CD4-positive, alpha-beta T cell (primary cell): ENCODE measurements around the gene YIPF7. TPM values are rescaled to one million over a fixed set of nuclear protein-coding genes. Genes with fewer than 3 reads are reported as not detected.

ENCODE experiments used
- ATAC-seq: fragments of 200-7000 bp; cut with Tn5 transposase; one replicate; pipeline ENCODE4 v1.10.0; 2022; ENCODE audit warnings: mild to moderate bottlenecking; ENCODE audit not compliant: poor library complexity
- CTCF ChIA-PET: fragments of 350-600 bp; sonication (Branson Sonifier 250); formaldehyde crosslinking; loops from one replicate; lab custom pipeline; 2021; ENCODE audit warnings: antibody characterized with exemption, inconsistent platforms; lab: Charles Lee
- POLR2A ChIA-PET: fragments of 350-600 bp; sonication (Branson Sonifier 250); formaldehyde crosslinking; loops from one replicate; lab custom pipeline; 2021; ENCODE audit warnings: antibody characterized with exemption, inconsistent platforms; lab: Charles Lee
- DNase-seq, 14 experiments: peaks; one replicate each; pipeline ENCODE4 v3.0.0-alpha.2; 2013 to 2020; ENCODE audit warnings: mixed read lengths in 2 of 14
- H3K27ac ChIP-seq, 2 donors: one replicate each; pipeline versions ENCODE4 v1.5.1 to v1.7.0; 2013; ENCODE audit warnings: low read length in 2 of 2, low read depth in 1 of 2, mild to moderate bottlenecking in 1 of 2
- H3K27me3 ChIP-seq, 2 experiments: 1 replicate in 1 of 2; 2 replicates in 1 of 2; pipeline versions ENCODE4 v1.6.1 to v1.7.0; 2013; ENCODE audit warnings: low read length in 2 of 2, control low read depth in 1 of 2, mild to moderate bottlenecking in 1 of 2, moderate library complexity in 1 of 2; ENCODE audit not compliant: insufficient read depth in 2 of 2, control insufficient read depth in 1 of 2
- H3K36me3 ChIP-seq: one replicate; pipeline ENCODE4 v1.6.1; 2013; ENCODE audit warnings: low read length, control low read depth; ENCODE audit not compliant: insufficient read depth
- H3K4me1 ChIP-seq: one replicate; pipeline ENCODE4 v1.6.1; 2013; ENCODE audit warnings: low read length, control low read depth; ENCODE audit not compliant: insufficient read depth
- H3K4me3 ChIP-seq: one replicate; pipeline ENCODE4 v1.5.1; 2013; ENCODE audit warnings: mild to moderate bottlenecking, low read length, moderate library complexity
- H3K9me3 ChIP-seq, 2 experiments: 1 replicate in 1 of 2; 2 replicates in 1 of 2; pipeline versions ENCODE4 v1.6.1 to v1.7.0; 2013; ENCODE audit warnings: low read length in 2 of 2, mild to moderate bottlenecking in 2 of 2, control low read depth in 1 of 2, moderate library complexity in 1 of 2; ENCODE audit not compliant: control insufficient read depth in 1 of 2, insufficient read depth in 1 of 2
- H3K27ac Mint-ChIP-seq: one replicate; pipeline ENCODE4 v1.8.0; 2020; ENCODE audit warnings: mixed read lengths
- H3K27me3 Mint-ChIP-seq: one replicate; pipeline ENCODE4 v1.8.0; 2021; ENCODE audit warnings: mixed read lengths
- H3K36me3 Mint-ChIP-seq: one replicate; pipeline ENCODE4 v1.8.0; 2021; ENCODE audit warnings: low read depth, mixed read lengths
- H3K4me1 Mint-ChIP-seq: one replicate; pipeline ENCODE4 v1.8.0; 2021; ENCODE audit warnings: low read depth, mixed read lengths
- H3K4me3 Mint-ChIP-seq: one replicate; pipeline ENCODE4 v1.8.0; 2020; ENCODE audit warnings: mild to moderate bottlenecking, mixed read lengths
- H3K9me3 Mint-ChIP-seq: one replicate; pipeline ENCODE4 v1.8.0; 2020; ENCODE audit warnings: mixed read lengths
- intact Hi-C, 2 experiments: fragments of 100-400 bp; cut with DNase I in 1 of 2; cut with micrococcal nuclease in 1 of 2; formaldehyde crosslinking; loops; one replicate each; pipeline versions ENCODE4 v1.15.1 to v1.9.0; 2023 to 2025; cut with DNase I, micrococcal nuclease
- total RNA-seq, 174 experiments: library from RNA in 2 of 174; stranded (reverse) in 2 of 174; gene quantifications; one replicate each; pipeline ENCODE4 v1.2.3 and lab custom pipeline; 2021 to 2026
- TF ChIP-seq, protein P1 (sequence below): fragments of 200-600 bp; IDR thresholded peaks from one replicate; pipeline ENCODE4 v1.8.0; 2022; ENCODE audit warnings: antibody characterized with exemption, mild to moderate bottlenecking

The YIPF7 gene
- total RNA-seq, 2 experiments from 2014 or later: not detected

DNA sequence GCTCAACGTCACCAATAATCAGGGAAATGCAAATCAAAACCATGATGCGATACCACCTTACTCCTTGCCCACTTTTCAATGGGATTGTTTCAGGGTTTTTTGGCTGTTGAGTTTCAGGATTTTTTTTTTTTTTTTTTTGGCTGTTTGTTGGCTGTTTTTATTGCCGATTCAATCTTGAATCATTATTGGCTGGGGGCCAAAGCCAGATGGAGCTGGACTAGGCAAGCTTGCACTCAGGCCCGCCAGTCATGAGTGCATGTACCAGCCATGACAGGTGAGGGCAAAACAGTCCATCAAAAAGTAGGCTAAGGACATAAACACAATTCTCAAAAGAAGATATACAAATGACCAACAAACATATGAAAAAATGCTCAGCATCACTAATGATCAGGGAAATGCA, 13.3 kb downstream of the YIPF7 start:
- ATAC-seq (no peak), DNase-seq (no peak)
- POLR2A ChIA-PET: no interaction called here
- no peak overlapping the region for H3K27ac ChIP-seq
- no peak overlapping the region for H3K4me3 ChIP-seq
- CTCF ChIA-PET: no interaction called here
- H3K27me3 Mint-ChIP-seq: peaks cover 21% of the 10 kb centered on the region
- no peak overlapping the region for H3K4me3 Mint-ChIP-seq
- H3K4me1 Mint-ChIP-seq: no peaks in the 10 kb centered on the region
- intact Hi-C loops: loop anchor here in 1 of 2 experiments (10.0 kb wide), 1 partner anchor 1643 kb away; no protein-coding TSS in a partner anchor
- no peaks in the 10 kb centered on the region for H3K4me1 ChIP-seq
- TF ChIP-seq, protein P1, sequence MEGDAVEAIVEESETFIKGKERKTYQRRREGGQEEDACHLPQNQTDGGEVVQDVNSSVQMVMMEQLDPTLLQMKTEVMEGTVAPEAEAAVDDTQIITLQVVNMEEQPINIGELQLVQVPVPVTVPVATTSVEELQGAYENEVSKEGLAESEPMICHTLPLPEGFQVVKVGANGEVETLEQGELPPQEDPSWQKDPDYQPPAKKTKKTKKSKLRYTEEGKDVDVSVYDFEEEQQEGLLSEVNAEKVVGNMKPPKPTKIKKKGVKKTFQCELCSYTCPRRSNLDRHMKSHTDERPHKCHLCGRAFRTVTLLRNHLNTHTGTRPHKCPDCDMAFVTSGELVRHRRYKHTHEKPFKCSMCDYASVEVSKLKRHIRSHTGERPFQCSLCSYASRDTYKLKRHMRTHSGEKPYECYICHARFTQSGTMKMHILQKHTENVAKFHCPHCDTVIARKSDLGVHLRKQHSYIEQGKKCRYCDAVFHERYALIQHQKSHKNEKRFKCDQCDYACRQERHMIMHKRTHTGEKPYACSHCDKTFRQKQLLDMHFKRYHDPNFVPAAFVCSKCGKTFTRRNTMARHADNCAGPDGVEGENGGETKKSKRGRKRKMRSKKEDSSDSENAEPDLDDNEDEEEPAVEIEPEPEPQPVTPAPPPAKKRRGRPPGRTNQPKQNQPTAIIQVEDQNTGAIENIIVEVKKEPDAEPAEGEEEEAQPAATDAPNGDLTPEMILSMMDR: no peak
- H3K9me3 Mint-ChIP-seq: no peaks in the 10 kb centered on the region
- H3K27ac Mint-ChIP-seq: no peak overlapping the region
- no peaks in the 10 kb centered on the region for H3K36me3 ChIP-seq
- H3K9me3 ChIP-seq: peaks cover 0 to 2% of the 10 kb centered on the region in 2 experiments
- peaks cover 0 to 13% of the 10 kb centered on the region in 2 experiments for H3K27me3 ChIP-seq
- no peaks in the 10 kb centered on the region for H3K36me3 Mint-ChIP-seq

- no peak overlapping the region for H3K27ac ChIP-seq
- no peak overlapping the region for H3K27ac Mint-ChIP-seq
- POLR2A ChIA-PET: no interaction called here
- peaks cover 4% of the 10 kb centered on the region for H3K4me1 Mint-ChIP-seq
- no peaks in the 10 kb centered on the region for H3K9me3 Mint-ChIP-seq
- ATAC-seq (no peak), DNase-seq (no peak)
- TF ChIP-seq, protein P1: no peak
- H3K4me3 ChIP-seq: no peak overlapping the region
- H3K4me1 ChIP-seq: no peaks in the 10 kb centered on the region
- intact Hi-C loops: loop anchor here in 1 of 2 experiments (10.0 kb wide), 1 partner anchor 1638 kb away; no protein-coding TSS in a partner anchor
- H3K27me3 ChIP-seq: peaks cover 0 to 13% of the 10 kb centered on the region in 2 experiments
- CTCF ChIA-PET: no interaction called here
- H3K4me3 Mint-ChIP-seq: no peak overlapping the region
- H3K36me3 Mint-ChIP-seq: no peaks in the 10 kb centered on the region
- no peaks in the 10 kb centered on the region for H3K36me3 ChIP-seq
- no peaks in the 10 kb centered on the region for H3K9me3 ChIP-seq
- H3K27me3 Mint-ChIP-seq: peaks cover 13% of the 10 kb centered on the region
Measured at GRCh38 chr4:44632733-44633132, 18.7 kb downstream of the YIPF7 start.

DNA sequence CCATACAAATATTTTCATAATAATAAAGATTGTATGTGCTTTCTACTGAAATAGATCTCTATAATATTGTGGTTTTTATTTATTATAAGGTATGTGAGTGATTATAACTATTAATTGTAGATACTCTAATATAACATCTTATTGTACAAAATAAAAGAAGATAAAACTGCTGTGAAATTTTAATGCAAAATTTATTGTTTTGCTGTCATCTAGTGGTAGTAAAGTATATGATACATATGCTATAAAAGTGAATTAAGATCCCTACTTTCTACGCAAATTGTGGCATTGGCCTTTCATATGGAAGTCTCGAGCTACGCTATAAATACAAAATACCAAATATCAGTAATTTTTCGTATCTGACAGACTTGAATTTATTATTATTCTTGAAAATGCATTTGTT, 19.3 kb downstream of the YIPF7 start:
- Histone ChIP-seq H3K4me1 (no peaks in the 10 kb centered on the region), H3K4me3 (no peak overlapping the region), H3K27ac (no peak overlapping the region), H3K36me3 (no peaks in the 10 kb centered on the region), H3K27me3 (peaks cover 0 to 13% of the 10 kb centered on the region in 2 experiments), H3K9me3 (no peaks in the 10 kb centered on the region)
- ATAC-seq (no peak), DNase-seq (no peak)
- Mint-ChIP-seq H3K36me3 (no peaks in the 10 kb centered on the region), H3K9me3 (no peaks in the 10 kb centered on the region), H3K27ac (no peak overlapping the region), H3K4me3 (no peak overlapping the region), H3K4me1 (peaks cover 4% of the 10 kb centered on the region), H3K27me3 (peaks cover 9% of the 10 kb centered on the region)
- CTCF ChIA-PET: no interaction called here
- TF ChIP-seq, protein P1: no peak
- POLR2A ChIA-PET: no interaction called here
- intact Hi-C loops: loop anchor here in 1 of 2 experiments (10.0 kb wide), 1 partner anchor 1637 kb away; no protein-coding TSS in a partner anchor
